IMR-90 (cell line): Measurements from ENCODE around the gene SH3BGRL3. TPM values are rescaled to one million over a fixed set of nuclear protein-coding genes. Genes with fewer than 3 reads are reported as not detected.

Experiments used
- ATAC-seq: fragments of 200-7000 bp; cut with Tn5 transposase; 2 replicates; pipeline ENCODE4 v1.9.1; 2020; ENCODE audit warnings: low read depth, mild to moderate bottlenecking, moderate library complexity
- BruUV-seq: library from RNA; stranded (reverse); fragments of 400-500 nt; replicated peaks from 2 replicates; lab custom pipeline; 2021; lab: Mats Ljungman, UMichigan
- CTCF ChIA-PET: fragments of 300-600 bp; formaldehyde crosslinking; extraction: SDS; loops from one replicate; lab custom pipeline; 2021; ENCODE audit warnings: antibody characterized with exemption; lab: Yijun Ruan, JAX
- POLR2A ChIA-PET: fragments of 300-600 bp; sonication (Branson Sonifier 250); formaldehyde crosslinking; loops from one replicate; lab custom pipeline; 2022; ENCODE audit warnings: antibody characterized with exemption; ENCODE audit not compliant: unreplicated experiment; lab: Charles Lee
- DNase-seq: peaks from one replicate; pipeline ENCODE4 v3.0.0; 2013
- H2AFZ ChIP-seq: replicated peaks from 2 replicates; pipeline ENCODE3; 2013; ENCODE audit warnings: low read length, mild to moderate bottlenecking; ENCODE audit not compliant: poor library complexity
- H2AK5ac ChIP-seq: 2 replicates; pipeline ENCODE4 v1.6.1; 2013; ENCODE audit warnings: low read depth, low read length, inconsistent platforms
- H2AK9ac ChIP-seq: replicated peaks from 2 replicates; pipeline ENCODE3; 2013; ENCODE audit warnings: mild to moderate bottlenecking, low read depth, low read length, moderate library complexity; ENCODE audit not compliant: poor library complexity
- H2BK120ac ChIP-seq: 2 replicates; pipeline ENCODE4 v1.6.1; 2013; ENCODE audit warnings: low read depth, low read length, inconsistent platforms
- H2BK15ac ChIP-seq: 3 replicates; pipeline ENCODE4 v1.6.1; 2013; ENCODE audit warnings: low read depth, low read length, inconsistent platforms
- H2BK20ac ChIP-seq: 2 replicates; pipeline ENCODE4 v1.6.1; 2013; ENCODE audit warnings: low read depth, mild to moderate bottlenecking, inconsistent platforms, low read length, moderate library complexity
- H2BK5ac ChIP-seq: 2 replicates; pipeline ENCODE4 v1.6.1; 2013; ENCODE audit warnings: mild to moderate bottlenecking, low read depth, low read length, inconsistent platforms; ENCODE audit not compliant: poor library complexity, severe bottlenecking
- H3K14ac ChIP-seq: replicated peaks from 2 replicates; pipeline ENCODE4 v1.6.1; 2013; ENCODE audit warnings: low read depth, low read length, inconsistent platforms
- H3K18ac ChIP-seq: 2 replicates; pipeline ENCODE4 v1.6.1; 2013; ENCODE audit warnings: low read depth, low read length, control low read depth
- H3K23ac ChIP-seq: 2 replicates; pipeline ENCODE4 v1.6.1; 2013; ENCODE audit warnings: low read depth, low read length, inconsistent platforms
- H3K27ac ChIP-seq: 2 replicates; pipeline ENCODE4 v1.5.1; 2013; ENCODE audit warnings: mild to moderate bottlenecking, control low read depth, low read length; ENCODE audit not compliant: insufficient read depth
- H3K27me3 ChIP-seq: 2 replicates; pipeline ENCODE4 v1.6.1; 2013; ENCODE audit warnings: low read length; ENCODE audit not compliant: control insufficient read depth, insufficient read depth
- H3K36me3 ChIP-seq: 2 replicates; pipeline ENCODE4 v1.6.1; 2013; ENCODE audit warnings: low read length, mixed read lengths; ENCODE audit not compliant: control insufficient read depth, insufficient read depth
- H3K4ac ChIP-seq: 2 replicates; pipeline ENCODE4 v1.6.1; 2013; ENCODE audit warnings: low read depth, low read length, inconsistent platforms
- H3K4me1 ChIP-seq: 2 replicates; pipeline ENCODE4 v1.6.1; 2013; ENCODE audit warnings: low read length, mixed read lengths; ENCODE audit not compliant: control insufficient read depth, insufficient read depth
- H3K4me2 ChIP-seq: 2 replicates; pipeline ENCODE4 v1.6.1; 2013; ENCODE audit warnings: low read depth, mild to moderate bottlenecking, control low read depth, low read length, moderate library complexity
- H3K4me3 ChIP-seq: 2 replicates; pipeline ENCODE4 v1.5.1; 2013; ENCODE audit warnings: low read depth, mild to moderate bottlenecking, control low read depth, low read length, moderate library complexity; ENCODE audit not compliant: insufficient read depth
- H3K56ac ChIP-seq: 2 replicates; pipeline ENCODE4 v1.6.1; 2013; ENCODE audit warnings: low read length, inconsistent platforms; ENCODE audit not compliant: insufficient read depth; ENCODE audit errors: extremely low read depth
- H3K79me1 ChIP-seq, 2 experiments: 2 replicates each; pipeline ENCODE4 v1.6.1; 2013; ENCODE audit warnings: low read length in 2 of 2, inconsistent platforms in 1 of 2, low read depth in 1 of 2
- H3K9ac ChIP-seq: 2 replicates; pipeline ENCODE4 v1.6.1; 2013; ENCODE audit warnings: low read depth, low read length, control low read depth
- H3K9me1 ChIP-seq: 2 replicates; pipeline ENCODE4 v1.6.1; 2013; ENCODE audit warnings: low read length, inconsistent platforms; ENCODE audit not compliant: insufficient read depth
- H3K9me3 ChIP-seq: 2 replicates; pipeline ENCODE4 v1.6.1; 2013; ENCODE audit warnings: low read length; ENCODE audit not compliant: control insufficient read depth, insufficient read depth
- H4K20me1 ChIP-seq: 2 replicates; pipeline ENCODE4 v1.6.1; 2013; ENCODE audit warnings: low read length, inconsistent platforms; ENCODE audit not compliant: insufficient read depth
- H4K5ac ChIP-seq: 2 replicates; pipeline ENCODE4 v1.6.1; 2013; ENCODE audit warnings: mild to moderate bottlenecking, low read depth, low read length, control low read depth
- H4K8ac ChIP-seq, 2 experiments: 2 replicates each; pipeline ENCODE4 v1.6.1; 2013; ENCODE audit warnings: low read depth in 2 of 2, low read length in 2 of 2, control low read depth in 1 of 2, inconsistent platforms in 1 of 2
- H4K91ac ChIP-seq: 2 replicates; pipeline ENCODE4 v1.6.1; 2013; ENCODE audit warnings: low read depth, low read length, inconsistent platforms; ENCODE audit not compliant: insufficient read depth
- BHLHE40 ChIP-seq: fragments of 150-350 bp; IDR thresholded peaks from 2 replicates; pipeline ENCODE4 v1.6.1; 2016; ENCODE audit warnings: mild to moderate bottlenecking, low read depth, low read length
- CEBPB ChIP-seq: IDR thresholded peaks from 2 replicates; pipeline ENCODE4 v1.6.1; 2012; ENCODE audit warnings: low read depth, low read length, improper control_type of control experiment
- CHD1 ChIP-seq: IDR thresholded peaks from 2 replicates; pipeline ENCODE4 v1.6.1; 2012; ENCODE audit warnings: low read depth, low read length, improper control_type of control experiment
- ELK1 ChIP-seq: fragments of 150-350 bp; IDR thresholded peaks from 2 replicates; pipeline ENCODE4 v1.6.1; 2016; ENCODE audit warnings: low read depth, mild to moderate bottlenecking, low read length, moderate library complexity, borderline replicate concordance
- FOS ChIP-seq: fragments of 150-350 bp; IDR thresholded peaks from 2 replicates; pipeline ENCODE4 v1.6.1; 2016; ENCODE audit warnings: low read depth, low read length
- MAFK ChIP-seq: IDR thresholded peaks from 2 replicates; pipeline ENCODE4 v1.6.1; 2012; ENCODE audit warnings: low read depth, low read length, improper control_type of control experiment
- MAZ ChIP-seq: IDR thresholded peaks from 2 replicates; pipeline ENCODE4 v1.6.1; 2012; ENCODE audit warnings: low read depth, mild to moderate bottlenecking, low read length, improper control_type of control experiment, moderate library complexity, borderline replicate concordance
- MXI1 ChIP-seq: IDR thresholded peaks from 2 replicates; pipeline ENCODE4 v1.6.1; 2012; ENCODE audit warnings: low read depth, mild to moderate bottlenecking, low read length, moderate library complexity, borderline replicate concordance
- NFE2L2 ChIP-seq: fragments of 150-350 bp; IDR thresholded peaks from 2 replicates; pipeline ENCODE4 v1.6.1; 2016; ENCODE audit warnings: low read depth, mild to moderate bottlenecking, low read length
- POLR2A ChIP-seq: IDR thresholded peaks from 2 replicates; pipeline ENCODE4 v1.6.1; 2012; ENCODE audit warnings: mild to moderate bottlenecking, low read depth, low read length
- RAD21 ChIP-seq: IDR thresholded peaks from 2 replicates; pipeline ENCODE4 v1.6.1; 2012; ENCODE audit warnings: low read length, improper control_type of control experiment
- RCOR1 ChIP-seq: IDR thresholded peaks from 2 replicates; pipeline ENCODE4 v1.6.1; 2012; ENCODE audit warnings: mild to moderate bottlenecking, low read length, improper control_type of control experiment; ENCODE audit not compliant: insufficient replicate concordance
- RFX5 ChIP-seq: IDR thresholded peaks from 2 replicates; pipeline ENCODE4 v1.8.0; 2012; ENCODE audit warnings: low read depth, mild to moderate bottlenecking, low read length, moderate library complexity
- SMC3 ChIP-seq: fragments of 150-350 bp; IDR thresholded peaks from 2 replicates; pipeline ENCODE4 v1.6.1; 2016; ENCODE audit warnings: low read depth, mild to moderate bottlenecking, antibody characterized with exemption, low read length, moderate library complexity
- WGBS, 2 experiments: methylation state at CpG; one replicate each; pipeline versions ENCODE4 v1.1.5 to v1.1.7; 2013; ENCODE audit warnings: missing lambda C conversion rate in 2 of 2; ENCODE audit not compliant: insufficient read length in 1 of 2; ENCODE audit errors: extremely low coverage in 2 of 2; 5-methylcytosine and 5-hydroxymethylcytosine counted together
- dilution Hi-C: fragments of 300-500 bp; cut with HindIII; formaldehyde crosslinking; loops from one replicate; pipeline ENCODE4 v1.14.3; 2018; ENCODE audit warnings: low sequenced_read_pairs; ENCODE audit not compliant: unreplicated experiment
- in situ Hi-C: fragments of 300-500 bp; cut with MboI; formaldehyde crosslinking; loops from 3 replicates; pipeline ENCODE4 v1.14.3; 2019; ENCODE audit warnings: low sequenced_read_pairs, inconsistent platforms, mixed read lengths
- intact Hi-C: fragments of 100-400 bp; cut with micrococcal nuclease; formaldehyde crosslinking; loops from 2 replicates; pipeline ENCODE4 v1.10.0; 2022
- polyA plus RNA-seq, 3 experiments: library from polyadenylated mRNA; depleted of rRNA; stranded (reverse); fragments of >200 nt; gene quantifications; 2 replicates each; pipeline ENCODE4 v1.2.3, GENCODE V29; 2012; ENCODE audit warnings: low replicate concordance in 1 of 3
- total RNA-seq: library from RNA; depleted of rRNA; stranded (reverse); fragments of >200 nt; gene quantifications from 2 replicates; pipeline ENCODE4 v1.2.3, GENCODE V29; 2012
- TF ChIP-seq, protein P1 (sequence below): conservative IDR thresholded peaks from 2 replicates; pipeline ENCODE4 v1.5.1; 2012; ENCODE audit warnings: mild to moderate bottlenecking, low read depth, low read length, improper control_type of control experiment
- TF ChIP-seq, protein P2 (sequence below): fragments of 150-350 bp; IDR thresholded peaks from 2 replicates; pipeline ENCODE4 v1.6.1; 2017; ENCODE audit warnings: mild to moderate bottlenecking, antibody characterized with exemption, low read length, low read depth

Gene SH3BGRL3
- total and polyA plus RNA-seq, 2 of the 4 experiments (the other 2 are of a cell fraction) = 35.0 to 483 TPM

GRCh38 chr1:26290882-26291261 is 11.0 kb downstream of the SH3BGRL3 start:
- 100% methylated on average over 1 of the region's 11 CpGs; no CpG with 5 or more reads in 1 of the 2 experiments for WGBS, 2 experiments
- Histone ChIP-seq H3K36me3 (no peaks in the 10 kb centered on the region; the same call in 1 of the 2 replicates), H4K20me1 (no peaks in the 10 kb centered on the region), H3K18ac (no peak overlapping the region), H3K4ac (no peak overlapping the region), H3K4me1 (no peaks in the 10 kb centered on the region; the same call in 1 of the 2 replicates), H2BK20ac (no peak overlapping the region), H2AK5ac (no peak overlapping the region), H3K4me3 (no peak overlapping the region), H3K9me3 (no peaks in the 10 kb centered on the region), H3K9me1 (peaks cover 6% of the 10 kb centered on the region; the same call in 1 of the 2 replicates), H2BK120ac (no peak overlapping the region), H3K23ac (no peak overlapping the region), H3K27ac (no peak overlapping the region), H4K91ac (no peak overlapping the region), H2AK9ac (no peak overlapping the region), H3K9ac (no peak overlapping the region), H3K14ac (no peak overlapping the region), H3K27me3 (no peaks in the 10 kb centered on the region), H3K56ac (no peak overlapping the region), H2BK5ac (no peak overlapping the region), H4K8ac (no peak overlapping the region), H3K79me1 (peaks cover 0 to 10% of the 10 kb centered on the region in 2 experiments; a peak in 2 of 4 replicates), H3K4me2 (no peak overlapping the region), H4K5ac (no peak overlapping the region), H2BK15ac (no peak overlapping the region), H2AFZ (no peak overlapping the region)
- ChIA-PET CTCF (no interaction called here), POLR2A (no interaction called here)
- in situ Hi-C loops = no loop called here
- no peak for DNase-seq
- ATAC-seq = no peak
- no TSS peak for BruUV-seq
- intact Hi-C loops = no loop called here
- TF ChIP-seq BHLHE40 = no peak
- no peak for TF ChIP-seq MXI1
- no peak for TF ChIP-seq RFX5
- TF ChIP-seq MAZ = no peak
- TF ChIP-seq NFE2L2 = no peak
- no peak for TF ChIP-seq FOS
- TF ChIP-seq RAD21 = no peak
- no peak for TF ChIP-seq ELK1
- no peak for TF ChIP-seq MAFK
- TF ChIP-seq CHD1 = no peak
- TF ChIP-seq, protein P1, sequence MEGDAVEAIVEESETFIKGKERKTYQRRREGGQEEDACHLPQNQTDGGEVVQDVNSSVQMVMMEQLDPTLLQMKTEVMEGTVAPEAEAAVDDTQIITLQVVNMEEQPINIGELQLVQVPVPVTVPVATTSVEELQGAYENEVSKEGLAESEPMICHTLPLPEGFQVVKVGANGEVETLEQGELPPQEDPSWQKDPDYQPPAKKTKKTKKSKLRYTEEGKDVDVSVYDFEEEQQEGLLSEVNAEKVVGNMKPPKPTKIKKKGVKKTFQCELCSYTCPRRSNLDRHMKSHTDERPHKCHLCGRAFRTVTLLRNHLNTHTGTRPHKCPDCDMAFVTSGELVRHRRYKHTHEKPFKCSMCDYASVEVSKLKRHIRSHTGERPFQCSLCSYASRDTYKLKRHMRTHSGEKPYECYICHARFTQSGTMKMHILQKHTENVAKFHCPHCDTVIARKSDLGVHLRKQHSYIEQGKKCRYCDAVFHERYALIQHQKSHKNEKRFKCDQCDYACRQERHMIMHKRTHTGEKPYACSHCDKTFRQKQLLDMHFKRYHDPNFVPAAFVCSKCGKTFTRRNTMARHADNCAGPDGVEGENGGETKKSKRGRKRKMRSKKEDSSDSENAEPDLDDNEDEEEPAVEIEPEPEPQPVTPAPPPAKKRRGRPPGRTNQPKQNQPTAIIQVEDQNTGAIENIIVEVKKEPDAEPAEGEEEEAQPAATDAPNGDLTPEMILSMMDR = no peak
- no peak for TF ChIP-seq RCOR1
- TF ChIP-seq SMC3 = no peak
- no peak for TF ChIP-seq CEBPB
- TF ChIP-seq, protein P2, sequence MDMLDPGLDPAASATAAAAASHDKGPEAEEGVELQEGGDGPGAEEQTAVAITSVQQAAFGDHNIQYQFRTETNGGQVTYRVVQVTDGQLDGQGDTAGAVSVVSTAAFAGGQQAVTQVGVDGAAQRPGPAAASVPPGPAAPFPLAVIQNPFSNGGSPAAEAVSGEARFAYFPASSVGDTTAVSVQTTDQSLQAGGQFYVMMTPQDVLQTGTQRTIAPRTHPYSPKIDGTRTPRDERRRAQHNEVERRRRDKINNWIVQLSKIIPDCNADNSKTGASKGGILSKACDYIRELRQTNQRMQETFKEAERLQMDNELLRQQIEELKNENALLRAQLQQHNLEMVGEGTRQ = no peak
- no peak for TF ChIP-seq POLR2A
- dilution Hi-C loops = no loop called here
